Measurements from ENCODE around the gene IL22RA1.

DNA sequence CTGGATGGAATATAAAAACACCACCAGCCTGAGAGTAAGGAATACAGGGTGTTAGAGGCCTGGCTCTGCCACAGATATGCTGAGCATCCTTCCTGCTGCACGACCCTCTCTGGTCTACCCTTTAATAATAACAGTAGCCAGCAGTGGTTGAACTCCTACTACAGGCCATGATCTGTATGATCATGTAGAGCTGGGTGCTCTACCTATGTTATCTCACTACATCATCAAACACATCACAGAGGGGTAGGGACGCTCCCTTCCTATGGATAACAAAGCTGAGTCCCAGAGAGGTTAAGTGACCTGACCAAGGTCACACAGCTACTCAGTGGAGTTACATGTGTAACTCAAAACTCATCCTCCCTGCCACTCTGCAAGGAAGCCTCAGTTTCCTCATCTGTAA is 18.0 kb downstream of the IL22RA1 start:
- no peak for TF ChIP-seq CTCF (IDR thresholded peaks at IDR 0.05)
- no peak for TF ChIP-seq JUNB (IDR thresholded peaks at IDR 0.05)

Data from A549 (cell line).